ENCODE results near the gene UBE3B.

The UBE3B gene

DNA sequence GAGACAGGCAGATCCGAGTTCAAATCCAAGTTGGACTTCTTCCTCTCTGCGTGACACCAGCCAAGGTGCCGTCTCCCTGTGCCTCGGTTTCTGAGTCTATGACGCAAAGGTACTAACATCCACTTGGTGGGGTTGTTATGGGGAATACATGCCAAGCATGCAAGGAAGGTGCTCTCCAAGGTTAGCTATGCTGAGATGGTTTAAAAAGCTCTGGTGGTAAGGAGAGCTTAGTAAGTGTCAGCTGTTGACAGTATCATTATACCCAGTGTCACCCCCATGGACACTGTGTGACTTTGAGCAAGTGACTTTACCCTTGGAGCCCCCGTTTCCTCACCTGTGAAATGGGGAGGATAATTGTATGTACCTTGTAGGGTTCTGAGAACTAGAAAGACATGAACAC is 73.7 kb downstream of the UBE3B start:
- no peak for TF ChIP-seq EZH2phosphoT487 (IDR thresholded peaks at IDR 0.05; ENCODE audit: borderline replicate concordance)
- TF ChIP-seq CTCF (conservative IDR thresholded peaks at IDR 0.05; ENCODE audit: low read length): no peak
- Histone ChIP-seq H4K20me1 (ENCODE audit: insufficient read depth, low read length, poor library complexity, severe bottlenecking) (no peaks in the 10 kb centered on the region), H3K4me3 (ENCODE audit: low read length, poor library complexity, severe bottlenecking) (no peak overlapping the region), H3F3A (ENCODE audit: low read depth) (no peaks in the 10 kb centered on the region), H3K36me3 (ENCODE audit: insufficient read depth, low read length) (no peaks in the 10 kb centered on the region), H3K79me2 (ENCODE audit: insufficient read depth, low read length) (no peaks in the 10 kb centered on the region), H3K4me1 (ENCODE audit: insufficient read depth, low read length, poor library complexity, severe bottlenecking) (no peaks in the 10 kb centered on the region), H3K27me3 (ENCODE audit: insufficient read depth, low read length, poor library complexity, severe bottlenecking) (no peaks in the 10 kb centered on the region), H3K9ac (ENCODE audit: low read depth, low read length, poor library complexity, severe bottlenecking) (no peak overlapping the region), H2AFZ (ENCODE audit: low read length) (no peak overlapping the region), H3K4me2 (ENCODE audit: low read depth, low read length, poor library complexity, severe bottlenecking) (no peak overlapping the region), H3K9me3 (ENCODE audit: insufficient read depth, low read depth, low read length) (no peaks in the 10 kb centered on the region), H3K9me2 (replicated peaks; ENCODE audit: low read depth, low read length) (no peaks in the 10 kb centered on the region)

DNA sequence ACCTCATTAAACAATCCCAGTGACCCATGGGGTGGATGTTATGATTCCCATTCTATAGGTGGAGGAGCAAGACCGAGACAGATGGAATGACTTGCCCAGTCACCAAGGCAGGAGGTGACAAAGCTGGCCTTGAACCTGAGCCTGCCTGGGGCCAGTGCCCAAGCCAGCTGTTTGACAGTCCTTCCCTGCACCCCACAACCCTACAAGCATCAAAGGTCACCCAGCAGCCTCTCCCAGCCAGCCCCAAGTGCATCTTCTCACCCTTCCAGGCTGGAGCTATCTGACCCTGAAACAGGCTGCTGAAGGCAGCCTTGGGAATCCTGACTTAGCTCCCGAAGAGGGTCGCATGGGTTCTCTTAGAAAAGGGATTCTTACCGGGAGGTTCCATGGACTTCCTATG is 75.5 kb downstream of the UBE3B start:
- no peak overlapping the region for H3K4me2 ChIP-seq (ENCODE audit: low read depth, low read length, poor library complexity, severe bottlenecking)
- no peaks in the 10 kb centered on the region for H3K27me3 ChIP-seq (ENCODE audit: insufficient read depth, low read length, poor library complexity, severe bottlenecking)
- peaks cover 3% of the 10 kb centered on the region; the same call in 1 of the 2 replicates for H3K36me3 ChIP-seq (ENCODE audit: insufficient read depth, low read length)
- no peaks in the 10 kb centered on the region for H4K20me1 ChIP-seq (ENCODE audit: insufficient read depth, low read length, poor library complexity, severe bottlenecking)
- H2AFZ ChIP-seq (ENCODE audit: low read length): no peak overlapping the region
- H3K9me2 ChIP-seq (replicated peaks; ENCODE audit: low read depth, low read length): no peaks in the 10 kb centered on the region
- H3K79me2 ChIP-seq (ENCODE audit: insufficient read depth, low read length): no peaks in the 10 kb centered on the region
- TF ChIP-seq CTCF (conservative IDR thresholded peaks at IDR 0.05; ENCODE audit: low read length) (no peak), EZH2phosphoT487 (IDR thresholded peaks at IDR 0.05; ENCODE audit: borderline replicate concordance) (no peak)
- no peak overlapping the region for H3K9ac ChIP-seq (ENCODE audit: low read depth, low read length, poor library complexity, severe bottlenecking)
- no peaks in the 10 kb centered on the region for H3K9me3 ChIP-seq (ENCODE audit: insufficient read depth, low read depth, low read length)
- H3K4me3 ChIP-seq (ENCODE audit: low read length, poor library complexity, severe bottlenecking): no peak overlapping the region
- peaks cover under 1% of the 10 kb centered on the region for H3K4me1 ChIP-seq (ENCODE audit: insufficient read depth, low read length, poor library complexity, severe bottlenecking)
- H3F3A ChIP-seq (ENCODE audit: low read depth): no peaks in the 10 kb centered on the region

DNA sequence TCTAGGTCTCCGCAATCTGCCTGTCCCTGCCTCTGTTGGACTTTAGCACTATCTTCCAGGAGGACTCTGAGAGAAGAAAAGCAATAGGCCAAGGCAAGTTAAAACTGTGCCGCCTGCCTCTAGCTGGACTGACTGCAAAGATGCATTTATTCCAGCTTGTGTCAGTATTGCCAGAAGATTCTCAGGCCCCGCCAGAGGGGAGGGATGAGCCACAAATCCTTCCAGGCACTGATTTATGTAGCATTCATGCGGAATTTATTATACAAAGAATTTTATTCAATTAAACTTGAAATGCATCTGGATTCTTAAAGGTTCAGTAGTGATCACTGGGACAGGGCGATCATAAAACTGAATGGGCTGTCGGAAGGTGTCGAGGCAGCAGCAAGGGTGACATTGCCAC is 76.0 kb downstream of the UBE3B start:
- H4K20me1 ChIP-seq (ENCODE audit: insufficient read depth, low read length, poor library complexity, severe bottlenecking): no peaks in the 10 kb centered on the region
- no peaks in the 10 kb centered on the region for H3K9me3 ChIP-seq (ENCODE audit: insufficient read depth, low read depth, low read length)
- H3F3A ChIP-seq (ENCODE audit: low read depth): no peaks in the 10 kb centered on the region
- H3K4me2 ChIP-seq (ENCODE audit: low read depth, low read length, poor library complexity, severe bottlenecking): no peak overlapping the region
- H3K27me3 ChIP-seq (ENCODE audit: insufficient read depth, low read length, poor library complexity, severe bottlenecking): no peaks in the 10 kb centered on the region
- peaks cover 6% of the 10 kb centered on the region for H3K4me1 ChIP-seq (ENCODE audit: insufficient read depth, low read length, poor library complexity, severe bottlenecking)
- no peaks in the 10 kb centered on the region for H3K79me2 ChIP-seq (ENCODE audit: insufficient read depth, low read length)
- no peak overlapping the region for H3K9ac ChIP-seq (ENCODE audit: low read depth, low read length, poor library complexity, severe bottlenecking)
- no peak overlapping the region for H2AFZ ChIP-seq (ENCODE audit: low read length)
- H3K4me3 ChIP-seq (ENCODE audit: low read length, poor library complexity, severe bottlenecking): no peak overlapping the region
- TF ChIP-seq CTCF (conservative IDR thresholded peaks at IDR 0.05; ENCODE audit: low read length) (no peak), EZH2phosphoT487 (IDR thresholded peaks at IDR 0.05; ENCODE audit: borderline replicate concordance) (no peak)
- peaks cover 3% of the 10 kb centered on the region; the same call in 1 of the 2 replicates for H3K36me3 ChIP-seq (ENCODE audit: insufficient read depth, low read length)
- no peaks in the 10 kb centered on the region for H3K9me2 ChIP-seq (replicated peaks; ENCODE audit: low read depth, low read length)
